Omental fat pad (tissue), 4 donors: ENCODE data around the gene HPCAL1. TPM values are rescaled to one million over a fixed set of nuclear protein-coding genes. Genes with fewer than 3 reads are reported as not detected.
"Not testable (repeated sequence)": the region's sequence is repeated elsewhere in the genome, so short reads cannot be mapped to it uniquely, and the experiment has no call there.

Experiments
- ATAC-seq: fragments of 150-250 bp; one replicate; pipeline ENCODE4 v1.9.1; 2016; ENCODE audit warnings: mild to moderate bottlenecking, moderate library complexity; ENCODE audit not compliant: low FRiP score
- DNase-seq: peaks from one replicate; pipeline ENCODE4 v3.0.0-alpha.2; 2019; ENCODE audit warnings: low spot score
- total RNA-seq, 4 donors: library from RNA; depleted of rRNA; stranded (reverse); fragments of >200 nt; gene quantifications; one replicate each; pipeline ENCODE4 v1.1.0, GENCODE V29; 2016
- TF ChIP-seq, protein P1 (sequence below), 3 donors: fragments of 450-650 bp; IDR thresholded peaks; one replicate each; pipeline ENCODE4 v1.5.1; 2016 to 2017; ENCODE audit warnings: antibody characterized with exemption in 3 of 3, mild to moderate bottlenecking in 3 of 3, moderate library complexity in 2 of 3

Gene HPCAL1
- total RNA-seq, 4 donors from 2014 or later: 51.8 to 75.8 (median 67.8) TPM

DNA sequence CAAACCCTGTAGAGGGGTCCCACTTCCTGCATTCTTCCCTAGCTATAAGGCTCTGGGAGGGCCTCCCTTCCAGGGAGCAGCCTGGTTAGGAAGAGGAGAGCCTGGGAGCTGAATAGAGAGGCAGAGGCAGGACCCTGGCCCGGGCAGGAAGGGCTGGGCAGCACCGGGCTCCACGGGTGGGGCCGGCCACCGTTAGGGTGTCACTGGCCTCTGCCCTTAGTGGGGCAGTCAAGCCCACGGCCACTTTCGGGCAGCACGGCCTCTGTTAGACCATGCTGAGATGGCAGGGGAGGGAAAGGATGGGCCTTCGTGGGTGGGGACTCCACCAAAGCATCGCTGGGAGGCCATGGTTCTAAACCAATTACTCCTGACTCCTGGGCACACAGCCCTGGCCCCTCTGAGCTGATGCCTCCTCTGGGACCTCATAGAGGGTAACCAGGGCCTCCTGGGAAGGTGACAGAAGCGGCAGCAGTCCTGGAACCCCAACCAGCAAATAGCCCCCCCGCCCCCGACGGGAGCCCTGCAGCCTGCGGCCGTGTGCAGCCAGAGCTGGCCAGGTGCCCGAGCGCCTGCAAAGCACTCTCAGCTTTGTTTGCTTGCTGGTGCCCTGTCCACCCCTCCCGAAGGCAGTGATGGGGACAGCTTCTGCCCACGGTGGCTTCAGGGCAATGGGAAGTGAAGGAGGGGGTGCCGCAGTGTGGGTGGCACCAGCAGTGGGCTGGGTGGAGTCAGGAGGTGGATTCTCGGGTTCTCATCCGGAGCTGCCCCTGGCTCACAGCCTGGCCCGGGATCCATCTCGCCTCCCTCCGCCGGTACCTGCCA, 16.3 kb upstream of the HPCAL1 start:
- TF ChIP-seq, protein P1, sequence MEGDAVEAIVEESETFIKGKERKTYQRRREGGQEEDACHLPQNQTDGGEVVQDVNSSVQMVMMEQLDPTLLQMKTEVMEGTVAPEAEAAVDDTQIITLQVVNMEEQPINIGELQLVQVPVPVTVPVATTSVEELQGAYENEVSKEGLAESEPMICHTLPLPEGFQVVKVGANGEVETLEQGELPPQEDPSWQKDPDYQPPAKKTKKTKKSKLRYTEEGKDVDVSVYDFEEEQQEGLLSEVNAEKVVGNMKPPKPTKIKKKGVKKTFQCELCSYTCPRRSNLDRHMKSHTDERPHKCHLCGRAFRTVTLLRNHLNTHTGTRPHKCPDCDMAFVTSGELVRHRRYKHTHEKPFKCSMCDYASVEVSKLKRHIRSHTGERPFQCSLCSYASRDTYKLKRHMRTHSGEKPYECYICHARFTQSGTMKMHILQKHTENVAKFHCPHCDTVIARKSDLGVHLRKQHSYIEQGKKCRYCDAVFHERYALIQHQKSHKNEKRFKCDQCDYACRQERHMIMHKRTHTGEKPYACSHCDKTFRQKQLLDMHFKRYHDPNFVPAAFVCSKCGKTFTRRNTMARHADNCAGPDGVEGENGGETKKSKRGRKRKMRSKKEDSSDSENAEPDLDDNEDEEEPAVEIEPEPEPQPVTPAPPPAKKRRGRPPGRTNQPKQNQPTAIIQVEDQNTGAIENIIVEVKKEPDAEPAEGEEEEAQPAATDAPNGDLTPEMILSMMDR (IDR thresholded peaks at IDR 0.05): no peak
- DNase-seq (no peak), ATAC-seq (no peak)

DNA sequence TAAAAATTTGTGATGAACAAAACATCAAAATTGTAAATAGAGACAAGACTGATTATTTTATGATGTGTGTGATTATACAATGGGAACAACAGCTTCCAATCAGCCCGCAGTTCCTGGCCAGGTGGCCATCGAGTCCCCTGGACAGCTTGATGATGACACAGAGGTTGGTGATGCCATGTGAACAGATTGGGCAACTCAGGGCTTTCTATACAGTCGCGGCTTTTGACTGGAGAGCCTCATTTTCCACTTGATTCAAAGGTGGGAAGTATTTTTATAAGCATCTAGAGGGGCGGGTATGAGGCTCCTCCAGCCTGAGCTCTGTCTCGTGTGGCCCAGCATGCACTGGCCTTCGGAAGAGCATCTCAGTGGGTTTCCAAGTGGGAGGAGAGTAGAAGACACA, 14.9 kb upstream of the HPCAL1 start:
- DNase-seq: no peak
- no peak for ATAC-seq
- TF ChIP-seq, protein P1 (IDR thresholded peaks at IDR 0.05): no peak

DNA sequence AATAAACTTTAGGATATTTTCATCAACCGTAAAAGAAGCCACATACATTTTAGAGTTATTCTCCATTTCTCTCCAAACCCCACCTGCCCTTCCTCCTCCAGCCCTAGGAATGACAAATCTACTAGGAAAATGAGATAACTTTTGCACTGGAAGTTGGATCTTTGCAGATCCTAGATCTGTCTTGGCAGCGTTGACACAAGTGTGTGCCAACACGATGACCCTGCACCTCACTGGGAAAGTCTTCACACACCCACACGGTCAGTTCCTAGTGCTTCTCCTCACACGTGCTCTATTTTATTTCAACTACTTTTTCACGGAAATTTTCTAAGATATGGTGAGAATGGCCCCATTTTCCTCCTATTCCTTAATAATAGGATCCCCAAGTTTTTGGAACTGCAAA, 14.1 kb upstream of the HPCAL1 start:
- TF ChIP-seq, protein P1 (IDR thresholded peaks at IDR 0.05): no peak
- ATAC-seq (no peak), DNase-seq (no peak)

DNA sequence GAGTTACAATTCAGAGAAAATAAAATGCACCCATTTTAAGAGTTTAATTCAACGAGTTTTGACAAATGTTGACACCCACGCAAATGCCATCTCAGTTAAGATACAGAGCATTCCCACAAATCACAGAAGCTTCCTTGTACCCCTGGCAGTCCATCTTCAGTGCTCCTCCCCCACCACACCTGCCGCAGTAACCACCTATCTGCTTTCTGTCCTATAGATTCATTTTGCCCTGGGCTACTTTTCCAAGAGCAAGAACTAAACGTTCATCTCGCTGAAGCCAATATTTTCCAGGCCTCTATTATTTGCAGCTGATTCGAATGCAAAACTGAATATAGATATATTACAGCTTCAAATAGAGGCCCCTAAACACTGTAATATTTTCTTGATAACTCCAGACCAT, 13.4 kb upstream of the HPCAL1 start:
- TF ChIP-seq, protein P1 (IDR thresholded peaks at IDR 0.05): no peak
- no peak for DNase-seq
- no peak for ATAC-seq

DNA sequence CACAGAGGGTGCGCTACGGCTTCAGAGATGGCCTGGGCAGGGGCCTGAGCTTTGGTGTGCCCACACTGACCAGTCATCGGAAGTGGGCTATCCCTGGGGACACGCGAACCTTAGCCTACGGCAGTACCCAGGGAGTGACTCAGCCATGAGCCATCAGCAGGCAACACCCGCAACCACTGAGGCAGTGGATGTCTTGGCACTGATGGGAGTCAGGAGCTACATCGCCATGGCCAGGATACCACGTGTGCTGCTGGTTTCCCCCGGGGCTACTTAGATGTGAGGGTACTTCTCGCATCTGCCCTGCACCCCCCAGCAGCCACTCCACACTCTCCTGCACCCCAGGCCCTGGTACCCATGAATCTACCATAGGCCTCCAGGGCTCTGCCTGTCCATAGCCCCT, 12.8 kb upstream of the HPCAL1 start:
- ATAC-seq (no peak), DNase-seq (no peak)
- TF ChIP-seq, protein P1 (IDR thresholded peaks at IDR 0.05): no peak

DNA sequence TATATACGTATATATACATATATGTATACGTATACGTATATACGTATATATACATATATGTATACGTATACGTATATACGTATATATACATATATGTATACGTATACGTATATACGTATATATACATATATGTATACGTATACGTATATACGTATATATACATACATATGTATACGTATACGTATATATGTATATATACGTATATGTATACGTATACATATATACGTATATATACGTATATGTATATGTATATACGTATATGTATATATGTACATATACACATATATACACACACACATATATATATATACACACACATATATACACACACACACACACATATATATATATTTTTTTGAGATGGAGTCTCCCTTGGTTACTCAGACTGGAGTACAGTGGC, 11.3 kb upstream of the HPCAL1 start:
- DNase-seq, ATAC-seq: not testable (repeated sequence)

DNA sequence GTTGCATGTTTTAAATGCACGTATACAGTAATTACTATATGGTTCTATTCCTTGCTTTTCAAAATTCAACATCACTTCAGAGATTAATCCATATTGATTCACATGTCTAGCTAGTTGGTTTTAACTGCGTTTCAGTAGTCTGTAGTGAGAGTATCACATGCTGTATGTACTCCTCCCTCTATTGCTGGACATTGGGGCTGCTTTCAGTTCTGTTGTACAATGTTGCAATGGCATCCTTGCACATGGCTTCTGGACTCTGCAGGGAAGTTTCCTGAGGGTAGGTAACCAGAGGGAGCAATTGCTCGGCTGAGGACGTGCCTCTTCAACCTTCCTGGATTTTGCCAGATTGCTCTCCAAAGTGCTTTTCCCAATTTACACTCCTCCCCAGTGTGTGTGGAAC, 10.7 kb upstream of the HPCAL1 start:
- no peak for DNase-seq
- ATAC-seq: no peak
- TF ChIP-seq, protein P1 (IDR thresholded peaks at IDR 0.05): no peak
